ENCODE results near the gene MYH2.
"Not testable (repeated sequence)": the region's sequence is repeated elsewhere in the genome, so short reads cannot be mapped to it uniquely, and the experiment has no call there.

MYH2 gene

DNA sequence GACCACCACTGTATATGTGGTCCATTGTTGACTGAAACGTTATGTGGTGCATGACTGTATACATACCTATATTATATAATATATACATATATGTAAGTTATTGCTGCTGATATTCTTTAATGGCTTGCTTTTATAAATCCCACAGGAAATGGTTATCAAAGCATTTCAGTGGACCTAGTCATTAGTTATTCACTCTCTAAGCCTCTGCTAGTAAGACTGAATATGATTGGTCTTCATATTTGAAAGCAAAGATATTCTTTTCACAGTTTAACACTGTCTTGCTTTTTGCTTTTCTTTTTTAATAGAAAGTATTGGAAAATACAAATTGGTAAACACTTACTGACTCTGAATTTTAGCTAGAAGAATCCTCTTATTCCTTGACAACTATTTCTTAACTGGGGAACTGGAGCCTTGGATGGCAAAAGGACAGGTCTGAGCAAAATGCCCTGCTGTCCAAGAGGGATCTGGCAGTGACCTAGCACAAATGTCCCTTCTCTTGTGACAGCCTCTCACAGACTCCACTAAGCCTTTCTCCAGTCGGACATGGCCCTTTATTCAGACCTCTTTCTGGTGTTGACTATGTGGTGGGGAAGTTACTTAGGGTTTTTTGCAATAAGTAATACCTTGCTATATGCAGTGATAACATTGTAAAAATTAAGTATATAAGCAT is 14.7 kb upstream of the MYH2 start:
- H3K27ac ChIP-seq, result no peak overlapping the region
- no peak for TF ChIP-seq ZFX (IDR thresholded peaks at IDR 0.05; ENCODE audit: borderline replicate concordance)
- TF ChIP-seq, protein P1, sequence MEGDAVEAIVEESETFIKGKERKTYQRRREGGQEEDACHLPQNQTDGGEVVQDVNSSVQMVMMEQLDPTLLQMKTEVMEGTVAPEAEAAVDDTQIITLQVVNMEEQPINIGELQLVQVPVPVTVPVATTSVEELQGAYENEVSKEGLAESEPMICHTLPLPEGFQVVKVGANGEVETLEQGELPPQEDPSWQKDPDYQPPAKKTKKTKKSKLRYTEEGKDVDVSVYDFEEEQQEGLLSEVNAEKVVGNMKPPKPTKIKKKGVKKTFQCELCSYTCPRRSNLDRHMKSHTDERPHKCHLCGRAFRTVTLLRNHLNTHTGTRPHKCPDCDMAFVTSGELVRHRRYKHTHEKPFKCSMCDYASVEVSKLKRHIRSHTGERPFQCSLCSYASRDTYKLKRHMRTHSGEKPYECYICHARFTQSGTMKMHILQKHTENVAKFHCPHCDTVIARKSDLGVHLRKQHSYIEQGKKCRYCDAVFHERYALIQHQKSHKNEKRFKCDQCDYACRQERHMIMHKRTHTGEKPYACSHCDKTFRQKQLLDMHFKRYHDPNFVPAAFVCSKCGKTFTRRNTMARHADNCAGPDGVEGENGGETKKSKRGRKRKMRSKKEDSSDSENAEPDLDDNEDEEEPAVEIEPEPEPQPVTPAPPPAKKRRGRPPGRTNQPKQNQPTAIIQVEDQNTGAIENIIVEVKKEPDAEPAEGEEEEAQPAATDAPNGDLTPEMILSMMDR (IDR thresholded peaks at IDR 0.05), result no peak

DNA sequence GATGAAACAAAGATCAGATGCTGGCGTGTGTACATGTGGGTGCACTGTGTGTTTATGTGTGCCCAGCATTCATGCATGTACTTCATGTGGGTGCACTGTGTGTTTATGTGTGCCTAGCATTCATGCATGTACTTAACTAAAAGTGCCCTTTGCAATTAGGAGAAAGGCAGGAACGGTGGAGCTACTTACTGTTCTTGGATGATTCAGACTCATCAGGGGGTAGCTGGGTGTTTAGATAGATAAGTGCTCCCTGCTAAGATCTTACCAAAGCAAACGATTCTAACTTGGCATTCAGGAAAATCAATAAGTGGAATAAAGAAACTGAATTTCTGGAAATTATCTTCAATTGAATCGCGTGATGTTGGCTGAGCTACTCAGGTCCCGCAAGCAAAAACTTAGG is 8.6 kb upstream of the MYH2 start:
- H3K27ac ChIP-seq, result no peak overlapping the region
- TF ChIP-seq ZFX (IDR thresholded peaks at IDR 0.05; ENCODE audit: borderline replicate concordance), result no peak
- TF ChIP-seq, protein P1 (IDR thresholded peaks at IDR 0.05), result no peak

DNA sequence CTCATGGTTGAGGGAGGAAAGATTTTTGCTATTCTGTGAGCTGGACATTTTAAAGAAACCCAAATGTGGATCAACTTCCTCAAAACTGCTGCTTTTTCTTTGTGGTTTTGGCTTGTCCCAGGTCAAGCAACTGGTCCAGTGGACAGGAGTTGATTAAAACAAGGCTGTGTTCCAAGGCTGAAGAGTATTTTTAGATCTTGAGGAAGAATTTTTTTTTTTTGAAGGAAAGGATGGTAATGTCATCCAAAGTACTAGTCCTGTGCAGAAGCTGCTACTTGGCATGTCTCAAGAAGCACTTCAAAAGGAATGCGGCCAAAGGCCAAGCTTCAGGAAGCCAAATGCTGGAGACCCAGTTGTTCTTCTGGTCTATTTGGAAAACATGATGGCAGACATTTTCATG is 8.0 kb upstream of the MYH2 start:
- TF ChIP-seq, protein P1 (IDR thresholded peaks at IDR 0.05), result no peak
- TF ChIP-seq ZFX (IDR thresholded peaks at IDR 0.05; ENCODE audit: borderline replicate concordance), result no peak
- no peak overlapping the region for H3K27ac ChIP-seq

DNA sequence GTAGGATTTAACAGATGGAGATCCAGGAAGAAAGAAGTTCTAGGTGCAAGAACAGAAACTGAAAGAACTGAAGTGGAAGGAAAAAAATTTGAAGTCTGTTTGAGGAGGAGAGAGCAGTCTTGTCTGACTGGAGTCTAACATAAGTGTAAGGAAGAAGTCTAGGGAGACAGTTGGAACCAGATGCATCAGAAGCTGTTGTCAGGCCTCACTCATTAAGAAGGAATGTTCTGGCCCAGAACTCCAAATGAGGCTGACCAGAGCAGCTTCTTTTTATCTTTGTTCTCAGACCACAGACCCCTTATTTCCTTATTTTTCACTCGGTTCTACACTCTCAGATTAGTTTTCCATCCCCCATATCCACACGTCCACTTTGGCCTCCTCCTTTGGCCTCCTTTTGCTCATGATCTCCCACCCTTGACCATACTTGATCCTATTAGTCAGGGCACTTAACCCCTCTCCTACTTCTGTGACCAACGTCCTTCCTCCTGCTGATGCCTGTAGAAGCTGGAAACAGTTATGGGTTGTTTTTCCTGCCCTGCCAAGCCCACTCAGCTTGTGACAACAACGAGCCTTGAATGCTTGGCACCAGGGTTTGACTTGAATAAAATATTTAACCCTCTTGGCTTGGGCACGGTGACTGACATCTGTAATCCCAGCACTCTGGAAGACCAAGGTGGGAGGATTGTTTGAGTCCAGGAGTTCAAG is 7.0 kb upstream of the MYH2 start:
- H3K27ac ChIP-seq, result no peak overlapping the region

DNA sequence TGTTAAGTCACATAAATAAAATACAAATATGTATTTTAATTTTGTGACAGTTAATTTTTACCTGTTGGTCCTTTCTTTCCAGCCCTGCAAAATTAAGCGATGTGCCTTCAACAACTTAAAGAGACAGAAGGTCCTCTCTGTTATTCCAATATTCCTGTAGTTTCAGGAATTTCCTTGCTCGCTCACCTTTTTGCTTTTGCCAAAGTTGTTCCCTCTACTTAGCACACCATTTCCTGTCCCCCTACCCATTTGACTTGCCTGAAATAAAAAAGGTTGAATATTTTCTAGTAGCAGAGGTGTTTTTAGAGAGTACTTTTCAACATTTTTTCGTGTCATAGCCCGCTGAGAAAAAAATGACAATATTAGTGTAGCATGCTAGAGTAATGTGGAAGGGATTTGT is 556 bp upstream of the MYH2 start:
- no peak overlapping the region for H3K27ac ChIP-seq
- TF ChIP-seq ZFX (IDR thresholded peaks at IDR 0.05; ENCODE audit: borderline replicate concordance), result no peak
- TF ChIP-seq, protein P1 (IDR thresholded peaks at IDR 0.05), result no peak

More for the DNA sequence above, 7.0 kb upstream of the MYH2 start:
- TF ChIP-seq, protein P1 (IDR thresholded peaks at IDR 0.05), result no peak
- no peak for TF ChIP-seq ZFX (IDR thresholded peaks at IDR 0.05; ENCODE audit: borderline replicate concordance)

DNA sequence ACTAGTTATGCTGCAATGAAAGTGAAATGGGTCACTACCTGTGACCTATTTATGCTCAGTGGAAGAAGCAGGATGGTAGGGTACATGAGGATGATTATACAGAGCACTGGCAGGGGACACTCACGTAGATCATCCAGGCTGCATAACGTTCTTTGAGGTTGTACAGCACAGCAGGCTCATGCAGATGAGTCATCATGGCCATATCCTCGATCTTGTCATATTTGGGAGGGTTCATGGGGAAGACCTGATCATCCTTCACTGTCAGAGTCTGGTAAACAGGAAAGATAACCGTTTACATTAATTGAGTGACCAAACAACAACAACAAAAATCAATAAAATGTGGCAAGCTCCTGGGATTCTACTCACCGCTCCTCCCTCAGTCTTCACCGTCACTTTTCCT is 2.1 kb downstream of the MYH2 start:
- TF ChIP-seq ZFX (IDR thresholded peaks at IDR 0.05; ENCODE audit: borderline replicate concordance), result no peak
- TF ChIP-seq, protein P1 (IDR thresholded peaks at IDR 0.05), result no peak
- no peak overlapping the region for H3K27ac ChIP-seq

DNA sequence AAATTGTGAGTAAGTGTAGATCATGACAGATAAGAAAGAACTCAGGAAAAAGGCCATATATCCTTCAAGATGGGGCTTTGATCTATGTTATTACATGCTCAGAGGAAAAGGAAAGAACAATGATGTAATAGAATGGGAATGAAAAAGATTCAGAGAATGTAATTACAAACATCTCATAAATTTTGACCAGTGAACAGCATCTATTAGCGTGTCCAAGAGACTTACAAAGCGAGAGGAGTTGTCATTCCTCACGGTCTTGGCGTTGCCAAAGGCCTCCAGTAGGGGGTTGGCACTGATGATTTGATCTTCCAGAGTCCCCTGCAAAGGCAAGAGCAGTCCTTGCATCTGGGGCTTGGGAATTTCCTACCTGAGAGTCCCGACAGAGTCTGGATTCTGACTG is 6.0 kb downstream of the MYH2 start:
- not testable (repeated sequence) for H3K27ac ChIP-seq

DNA sequence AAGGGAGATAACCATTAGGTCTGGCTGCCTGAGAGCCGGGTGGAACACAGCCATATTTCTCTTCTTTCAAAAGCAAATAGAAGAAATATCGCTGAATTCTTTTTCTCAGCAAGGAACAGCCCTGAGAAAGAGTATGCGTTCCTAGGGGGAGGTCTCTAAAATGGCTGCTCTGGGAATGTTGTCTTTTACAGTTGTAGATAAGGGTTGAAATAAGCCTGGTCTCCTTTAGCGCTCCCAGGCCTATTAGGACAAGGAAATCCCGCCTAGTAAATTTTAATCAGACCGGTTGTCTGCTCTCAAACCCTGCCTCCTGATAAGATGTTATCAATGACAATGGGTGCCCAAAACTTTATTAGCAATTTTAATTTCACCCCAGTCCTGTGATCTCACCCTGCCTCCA is 8.3 kb downstream of the MYH2 start:
- H3K27ac ChIP-seq, result not testable (repeated sequence)

Measured in 22Rv1 (cell line).